HCT116 (cell line): ENCODE measurements around the gene HMG20A. TPM values are rescaled to one million over a fixed set of nuclear protein-coding genes. Genes with fewer than 3 reads are reported as not detected.

Experiments used
- ATAC-seq: fragments of 200-7000 bp; cut with Tn5 transposase; 2 replicates; pipeline ENCODE4 v1.9.1; 2020; ENCODE audit warnings: mild to moderate bottlenecking, moderate library complexity
- BruUV-seq: library from RNA; stranded (reverse); fragments of 400-500 nt; replicated peaks from 2 replicates; lab custom pipeline; 2021; lab: Mats Ljungman, UMichigan
- CTCF ChIA-PET: fragments of 300-600 bp; sonication (Branson Sonifier 250); formaldehyde crosslinking; loops from one replicate; lab custom pipeline; 2021; ENCODE audit warnings: antibody characterized with exemption; lab: Charles Lee
- POLR2A ChIA-PET: fragments of 300-600, 350-600 bp; sonication (Branson Sonifier 250); formaldehyde crosslinking; loops from one replicate; lab custom pipeline; 2021; ENCODE audit warnings: antibody characterized with exemption; lab: Charles Lee
- RAD21 ChIA-PET, 2 experiments: fragments of 300-600 bp; sonication (Branson Sonifier 250); formaldehyde crosslinking; loops; one replicate each; lab custom pipeline; 2023; ENCODE audit warnings: low total read pairs in 2 of 2; ENCODE audit not compliant: uncharacterized antibody in 2 of 2, unreplicated experiment in 2 of 2, low non-redundant PET in 1 of 2; lab: Charles Lee
- DNase-seq: peaks from one replicate; pipeline ENCODE4 v3.0.0-alpha.2; 2010; ENCODE audit warnings: low read depth, low spot score
- H2AFZ ChIP-seq: fragments of 200-600 bp; shearing (Covaris generic), sonication (generic); 2 replicates; pipeline ENCODE4 v1.6.1; 2017; ENCODE audit warnings: low read depth, mixed run types, mixed read lengths, antibody characterized with exemption, low read length; ENCODE audit not compliant: poor library complexity, severe bottlenecking
- H3K27ac ChIP-seq: 2 replicates; pipeline ENCODE4 v1.5.1; 2012; ENCODE audit warnings: low read depth, low read length
- H3K27me3 ChIP-seq: fragments of 200-600 bp; sonication (generic); 2 replicates; pipeline ENCODE4 v1.6.1; 2016; ENCODE audit warnings: mixed run types, low read length, mixed read lengths; ENCODE audit not compliant: insufficient read depth
- H3K36me3 ChIP-seq, 2 experiments: fragments of 200-500 bp in 1 of 2; fragments of 200-600 bp in 1 of 2; sonication (Bioruptor generic) in 1 of 2; sonication (generic) in 1 of 2; 2 replicates each; pipeline versions ENCODE4 v1.5.1 to v1.6.1; 2014 to 2016; ENCODE audit warnings: low read length in 2 of 2, inconsistent platforms in 1 of 2, mixed read lengths in 1 of 2, mixed run types in 1 of 2; ENCODE audit not compliant: insufficient read depth in 2 of 2, control insufficient read depth in 1 of 2
- H3K4me1 ChIP-seq, 2 experiments: fragments of 200-600 bp in 1 of 2; sonication (generic) in 1 of 2; 2 replicates each; pipeline versions ENCODE4 v1.5.1 to v1.6.1; 2012 to 2017; ENCODE audit warnings: low read length in 2 of 2, inconsistent platforms in 1 of 2, mild to moderate bottlenecking in 1 of 2, mixed read lengths in 1 of 2, mixed run types in 1 of 2, moderate library complexity in 1 of 2; ENCODE audit not compliant: insufficient read depth in 2 of 2, control insufficient read depth in 1 of 2
- H3K4me2 ChIP-seq: fragments of 200-600 bp; sonication (generic); 2 replicates; pipeline ENCODE4 v1.6.1; 2017; ENCODE audit warnings: mixed run types, low read length, mixed read lengths
- H3K4me3 ChIP-seq, 2 experiments: fragments of 200-600 bp in 1 of 2; sonication (generic) in 1 of 2; replicated peaks in 1 of 2; 2 replicates each; pipeline ENCODE4 v1.5.1; 2011 to 2016; ENCODE audit warnings: low read length in 2 of 2, control low read depth in 1 of 2, low read depth in 1 of 2, mild to moderate bottlenecking in 1 of 2, mixed read lengths in 1 of 2, mixed run types in 1 of 2
- H3K79me2 ChIP-seq: fragments of 200-600 bp; sonication (generic); 2 replicates; pipeline ENCODE4 v1.6.1; 2017; ENCODE audit warnings: mild to moderate bottlenecking, mixed run types, low read length, moderate library complexity, mixed read lengths; ENCODE audit not compliant: insufficient read depth
- H3K9ac ChIP-seq: fragments of 200-600 bp; sonication (generic); 2 replicates; pipeline ENCODE4 v1.6.1; 2016; ENCODE audit warnings: low read length, mixed read lengths
- H3K9me2 ChIP-seq: fragments of 200-600 bp; sonication (generic), shearing (Covaris generic); 2 replicates; pipeline ENCODE4 v1.6.1; 2017; ENCODE audit warnings: mixed run types, mild to moderate bottlenecking, moderate library complexity; ENCODE audit not compliant: insufficient read depth
- H3K9me3 ChIP-seq, 2 experiments: fragments of 200-500 bp in 1 of 2; fragments of 200-600 bp in 1 of 2; sonication (Bioruptor generic) in 1 of 2; sonication (generic) in 1 of 2; 2 replicates each; pipeline ENCODE4 v1.6.1; 2014 to 2017; ENCODE audit warnings: low read length in 2 of 2, mixed read lengths in 2 of 2, inconsistent platforms in 1 of 2, low read depth in 1 of 2, mild to moderate bottlenecking in 1 of 2, mixed run types in 1 of 2, moderate library complexity in 1 of 2; ENCODE audit not compliant: control insufficient read depth in 1 of 2, insufficient read depth in 1 of 2
- H4K20me1 ChIP-seq: fragments of 200-600 bp; sonication (generic), shearing (Covaris generic); 2 replicates; pipeline ENCODE4 v1.6.1; 2017; ENCODE audit warnings: mixed run types, mild to moderate bottlenecking, moderate library complexity; ENCODE audit not compliant: insufficient read depth
- CBX3 ChIP-seq: IDR thresholded peaks from 2 replicates; pipeline ENCODE4 v1.6.1; 2012; ENCODE audit warnings: low read depth
- CEBPB ChIP-seq: IDR thresholded peaks from 2 replicates; pipeline ENCODE4 v1.6.1; 2012; ENCODE audit warnings: low read depth
- EGR1 ChIP-seq: IDR thresholded peaks from 2 replicates; pipeline ENCODE4 v1.6.1; 2012; ENCODE audit warnings: low read depth
- ELF1 ChIP-seq: IDR thresholded peaks from 2 replicates; pipeline ENCODE4 v1.6.1; 2012; ENCODE audit warnings: low read depth, borderline replicate concordance
- JUND ChIP-seq: IDR thresholded peaks from 2 replicates; pipeline ENCODE4 v1.6.1; 2012
- POLR2A ChIP-seq: IDR thresholded peaks from 2 replicates; pipeline ENCODE4 v1.7.0; 2011; ENCODE audit warnings: borderline replicate concordance; ENCODE audit not compliant: insufficient read depth, insufficient read length; ENCODE audit errors: extremely low read depth
- POLR2AphosphoS5 ChIP-seq: IDR thresholded peaks from 2 replicates; pipeline ENCODE4 v1.6.1; 2011; ENCODE audit warnings: mild to moderate bottlenecking, low read depth, low read length, moderate library complexity
- RAD21 ChIP-seq: IDR thresholded peaks from 2 replicates; pipeline ENCODE4 v1.6.1; 2012; ENCODE audit warnings: low read depth, mild to moderate bottlenecking
- REST ChIP-seq: IDR thresholded peaks from 2 replicates; pipeline ENCODE4 v1.6.1; 2012; ENCODE audit warnings: low read depth
- SIN3A ChIP-seq: IDR thresholded peaks from 2 replicates; pipeline ENCODE4 v1.6.1; 2012; ENCODE audit warnings: low read depth
- SP1 ChIP-seq: IDR thresholded peaks from 2 replicates; pipeline ENCODE4 v1.6.1; 2012; ENCODE audit warnings: low read depth
- TCF7L2 ChIP-seq: IDR thresholded peaks from 2 replicates; pipeline ENCODE4 v1.7.0; 2011; ENCODE audit warnings: borderline replicate concordance, inconsistent platforms; ENCODE audit not compliant: insufficient read depth, insufficient read length; ENCODE audit errors: extremely low read depth
- YY1 ChIP-seq: IDR thresholded peaks from 2 replicates; pipeline ENCODE4 v1.6.1; 2011; ENCODE audit warnings: low read length, low read depth, moderate library complexity, mild to moderate bottlenecking; ENCODE audit not compliant: insufficient replicate concordance; ENCODE audit errors: extremely low read depth
- ZFX ChIP-seq: fragments of 450-650 bp; IDR thresholded peaks from 2 replicates; pipeline ENCODE4 v1.6.1; 2017
- ZNF274 ChIP-seq: fragments of 200-500 bp; sonication (Bioruptor generic); IDR thresholded peaks from 2 replicates; pipeline ENCODE4 v1.6.1; 2014; ENCODE audit warnings: mild to moderate bottlenecking, low read depth, low read length, inconsistent platforms
- intact Hi-C: fragments of 100-400 bp; cut with micrococcal nuclease; formaldehyde crosslinking; loops from 2 replicates; pipeline ENCODE4 v1.10.0; 2022
- total RNA-seq: library from RNA; stranded (reverse); gene quantifications from one replicate; pipeline ENCODE4 v1.2.1, GENCODE V29; 2021; ENCODE audit not compliant: unreplicated experiment

The HMG20A gene
- total RNA-seq, 1 experiment from 2014 or later, result 37.7 TPM

GRCh38 chr15:77479015-77479414, 58.3 kb downstream of the HMG20A start (continued):
- TF ChIP-seq REST, result no peak
- TF ChIP-seq SIN3A, result no peak
- TF ChIP-seq ZNF274, result no peak
- TF ChIP-seq CEBPB, result no peak
- no peak for TF ChIP-seq JUND
- TF ChIP-seq CBX3, result no peak
- no peak for TF ChIP-seq SP1
- no peak for TF ChIP-seq TCF7L2
- no peak for TF ChIP-seq ZFX
- no peak for TF ChIP-seq EGR1
- no peak for TF ChIP-seq YY1

DNA sequence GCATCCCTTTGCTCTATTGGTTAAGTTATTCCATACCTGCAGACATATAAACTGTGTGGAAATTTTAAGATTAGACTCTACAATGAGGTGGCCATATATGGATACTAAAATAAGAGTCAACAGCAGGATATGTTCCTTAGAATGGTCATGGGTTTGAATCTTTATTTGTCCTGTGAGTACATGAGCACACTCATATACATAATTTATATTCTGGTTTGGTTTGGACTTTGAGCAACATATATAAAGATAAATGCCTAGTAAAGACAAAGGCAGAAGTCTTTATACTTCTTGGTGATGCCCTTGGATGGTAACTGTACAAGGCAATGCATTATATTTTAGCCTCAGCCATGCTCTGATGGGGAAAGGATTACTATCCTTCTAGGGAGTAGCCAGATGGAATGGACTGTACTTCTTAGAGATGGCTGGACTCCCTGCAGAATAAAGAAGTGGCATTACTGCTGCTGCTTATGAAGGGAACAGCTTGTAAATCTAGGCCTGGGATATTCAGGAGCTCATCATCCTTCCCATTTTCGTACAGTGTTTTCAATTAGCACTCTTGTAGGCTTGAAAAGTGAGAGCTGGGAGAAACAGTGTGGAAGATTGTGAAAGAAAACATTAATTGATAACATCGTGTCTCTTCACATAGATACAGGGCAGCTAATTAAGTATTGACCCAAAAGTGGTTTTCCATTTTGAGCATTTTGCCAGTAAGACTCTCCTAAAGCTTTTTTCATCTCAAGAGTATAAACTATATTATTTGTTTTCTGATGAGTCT, 60.4 kb downstream of the HMG20A start:
- CTCF ChIA-PET, result interaction anchor here (1.7 kb wide), 1 partner anchor 16 kb away, joined by 4 read pairs; no protein-coding TSS in a partner anchor
- no peaks in the 10 kb centered on the region for H3K9me2 ChIP-seq
- H2AFZ ChIP-seq, result no peak overlapping the region
- intact Hi-C loops, result no loop called here
- ATAC-seq (no peak), DNase-seq (no peak)
- H3K27me3 ChIP-seq, result no peaks in the 10 kb centered on the region
- peaks cover 8 to 54% of the 10 kb centered on the region in 2 experiments; a peak in 2 of 4 replicates for H3K36me3 ChIP-seq
- POLR2A ChIA-PET, result no interaction called here
- no peak overlapping the region for H3K4me2 ChIP-seq
- TF ChIP-seq REST, result no peak
- no peak for TF ChIP-seq POLR2AphosphoS5
- TF ChIP-seq TCF7L2, result no peak
- TF ChIP-seq CBX3, result no peak
- no peak for TF ChIP-seq ELF1
- no peak for TF ChIP-seq POLR2A
- no peak for TF ChIP-seq RAD21
- H3K4me3 ChIP-seq, result no peak overlapping the region
- H4K20me1 ChIP-seq, result no peaks in the 10 kb centered on the region
- H3K27ac ChIP-seq, result no peak overlapping the region
- no TSS peak for BruUV-seq
- no peaks in the 10 kb centered on the region for H3K9me3 ChIP-seq
- H3K9ac ChIP-seq, result no peak overlapping the region
- H3K79me2 ChIP-seq, result no peaks in the 10 kb centered on the region
- RAD21 ChIA-PET, result no interaction called here
- H3K4me1 ChIP-seq, result no peaks in the 10 kb centered on the region
